NCI-H1694 (cell line): Measurements from ENCODE around the gene KLF12.

ENCODE experiments used
- DNase-seq: peaks from one replicate; lab custom pipeline; 2025; lab: John Stamatoyannopoulos, UW

Gene KLF12

DNA sequence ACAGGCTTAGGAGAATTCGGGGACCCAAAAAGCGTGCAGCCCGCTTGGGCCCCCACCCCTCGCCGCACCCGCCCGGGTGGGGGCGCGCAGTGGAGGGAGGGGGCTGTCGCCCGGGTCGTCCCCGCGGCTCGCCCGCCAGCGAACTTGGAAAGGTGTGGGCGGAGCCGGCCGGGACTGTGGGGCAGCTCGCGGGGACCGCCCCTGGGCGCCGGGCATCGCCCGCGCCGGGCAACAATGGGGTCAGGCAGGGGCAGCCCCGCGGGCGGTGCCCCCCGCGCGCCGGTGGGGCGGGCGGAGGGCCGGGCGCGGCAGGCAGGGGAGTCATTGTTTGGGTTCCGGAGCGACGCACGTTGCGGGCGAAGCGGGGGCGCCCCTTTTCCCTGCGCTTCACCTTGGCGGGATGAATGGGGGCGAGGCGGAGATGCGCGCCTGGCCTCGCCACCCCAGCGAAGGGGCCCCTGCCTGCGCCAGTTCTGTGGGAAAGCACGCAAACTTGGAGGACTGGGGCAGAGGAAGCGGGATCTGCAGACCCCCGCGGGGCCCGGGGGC is 647 bp upstream of the KLF12 start:
- DNase-seq = no peak

DNA sequence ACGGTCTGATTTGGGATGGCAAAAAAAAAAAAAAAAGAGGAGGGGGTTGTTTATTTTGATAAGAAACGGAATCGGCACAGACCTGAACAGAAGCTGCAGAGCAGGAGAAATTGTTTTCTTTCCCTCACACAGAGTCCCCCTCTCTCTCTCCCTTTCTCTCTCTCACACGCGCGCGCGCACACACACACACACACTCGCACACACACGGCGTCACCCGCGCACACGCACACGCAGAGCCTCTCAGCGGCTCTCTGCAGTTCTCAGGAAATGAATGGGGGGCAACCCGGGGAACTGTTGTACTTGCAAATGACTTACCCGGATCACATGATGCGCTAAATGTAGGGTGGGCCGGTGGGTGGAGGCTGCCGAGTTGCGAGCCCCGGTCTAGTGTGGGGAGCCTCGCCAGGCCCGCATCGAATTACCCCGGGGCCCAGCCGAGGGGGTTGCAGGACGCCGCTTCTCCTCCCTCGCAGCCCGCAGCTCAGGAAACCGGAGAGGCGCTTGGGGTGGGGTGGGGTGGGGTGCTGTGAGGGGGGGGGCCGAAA is 475 bp downstream of the KLF12 start:
- DNase-seq = peak; percentile 69

DNA sequence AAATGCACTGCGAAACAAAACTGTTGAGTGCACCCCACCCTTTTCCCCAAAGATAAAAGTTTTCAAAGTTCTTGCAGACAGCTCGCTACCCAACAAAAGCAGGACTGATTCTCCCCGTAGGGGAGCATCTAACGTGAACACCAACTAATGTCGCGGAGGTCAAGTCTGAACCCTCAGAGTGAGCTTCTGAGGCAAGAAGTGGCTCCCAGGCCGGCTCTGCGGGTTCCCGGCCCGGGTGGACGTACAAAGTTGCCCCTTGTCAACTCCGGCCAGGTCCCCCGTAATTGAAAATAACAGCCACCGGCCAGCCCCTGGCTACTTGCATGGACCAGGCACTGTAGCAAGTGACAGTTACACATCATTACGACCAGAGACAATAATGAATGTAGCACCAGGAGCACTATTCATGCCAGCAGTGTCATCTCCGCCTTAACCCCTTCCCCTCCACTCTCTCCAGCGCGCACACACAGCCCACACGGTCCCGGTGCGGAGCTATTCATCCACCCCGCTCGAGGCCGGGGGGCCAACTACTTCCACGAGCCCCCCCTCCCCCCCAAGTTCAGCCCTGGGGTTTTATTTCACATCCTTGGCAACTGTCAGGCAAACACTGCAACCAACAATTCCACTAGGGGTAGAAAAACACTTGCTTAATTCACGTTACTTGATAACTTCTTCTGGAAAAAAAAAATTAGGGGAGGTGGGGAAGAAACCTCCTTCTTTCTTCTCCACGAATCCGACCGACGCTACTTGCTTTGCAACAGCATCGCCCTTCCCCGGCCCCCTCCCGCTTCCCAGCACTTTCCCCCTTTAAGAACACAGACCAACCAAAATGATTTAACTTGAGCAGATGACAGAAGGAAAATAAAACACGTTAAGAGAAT is 1.2 kb downstream of the KLF12 start:
- DNase-seq = no peak

DNA sequence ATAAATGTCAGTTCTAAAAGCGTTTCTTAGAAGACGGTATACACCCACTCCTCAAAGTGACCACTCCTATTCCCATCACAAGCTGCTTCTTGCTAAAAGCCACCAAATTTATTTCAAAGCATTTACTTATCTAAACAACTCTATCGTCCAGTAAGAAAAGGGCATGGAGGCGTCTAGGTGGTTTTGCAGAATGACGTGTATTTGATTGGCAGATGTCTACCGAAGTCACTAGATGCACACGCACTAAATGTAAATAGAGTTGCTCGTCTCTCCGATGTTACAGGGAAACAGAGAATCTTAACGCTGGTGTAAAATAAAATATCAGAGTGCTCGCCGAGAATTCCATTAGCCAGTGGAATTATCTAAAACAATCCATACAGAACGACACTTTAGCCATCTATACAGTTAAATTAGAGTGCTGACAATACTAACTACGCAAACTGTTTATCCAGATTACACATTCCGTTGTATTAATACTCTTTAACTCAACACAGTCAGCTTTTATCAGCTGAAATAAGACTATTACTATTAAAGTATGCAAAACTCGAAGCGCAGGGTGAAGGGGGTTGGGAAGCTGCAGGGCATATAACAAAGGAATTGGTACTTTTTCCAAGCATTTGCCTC is 1.9 kb downstream of the KLF12 start:
- no peak for DNase-seq

DNA sequence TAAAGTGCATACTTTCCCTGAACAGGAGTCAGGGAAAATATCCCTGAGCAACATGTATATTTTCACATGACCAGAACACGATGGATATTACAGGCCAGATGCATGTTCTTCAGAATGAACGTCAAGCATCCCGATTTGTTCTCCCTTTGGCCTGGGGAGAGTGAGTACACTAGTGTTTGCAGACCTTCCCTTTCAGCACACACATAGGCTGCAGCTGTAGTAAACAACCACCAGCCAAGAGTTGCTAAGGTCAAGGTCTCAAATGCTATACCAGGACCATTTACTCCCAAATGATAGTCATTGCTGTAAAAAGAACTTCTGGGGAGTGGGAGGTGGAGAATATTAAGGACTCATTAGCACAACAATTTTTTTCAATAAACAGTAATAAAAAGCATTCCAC is 3.0 kb downstream of the KLF12 start:
- DNase-seq = no peak

DNA sequence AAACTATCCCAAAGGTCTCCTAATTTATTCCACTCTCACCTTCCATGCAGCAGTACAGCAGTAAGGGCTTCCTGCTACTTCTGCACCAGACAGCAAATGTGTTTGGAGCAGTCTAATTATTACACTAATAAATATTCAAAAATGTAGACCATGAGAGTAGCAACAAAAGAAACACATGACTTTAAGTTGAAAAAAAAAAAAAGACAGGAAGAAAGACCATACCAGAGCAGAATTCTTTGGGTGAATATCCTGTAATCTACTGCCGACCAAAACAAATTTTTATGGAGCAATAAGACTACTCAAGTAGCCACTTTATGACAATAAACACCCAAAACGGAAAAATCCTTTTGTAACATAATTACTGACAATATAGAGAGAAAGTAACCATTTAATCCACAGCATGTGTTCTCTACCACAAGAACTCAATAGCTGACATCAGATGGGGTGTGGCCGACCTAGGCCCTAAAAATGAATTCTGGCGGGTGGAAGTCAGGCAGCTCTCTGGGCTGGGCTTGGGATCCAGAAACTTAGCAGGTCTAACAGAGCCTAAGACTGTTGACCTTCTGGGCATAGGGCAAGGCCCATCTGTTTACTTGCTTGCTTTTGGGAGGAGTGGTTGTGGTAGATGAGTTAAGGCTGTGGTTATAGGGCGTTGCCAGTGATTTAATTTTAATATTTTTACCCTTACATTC is 4.6 kb downstream of the KLF12 start:
- no peak for DNase-seq

DNA sequence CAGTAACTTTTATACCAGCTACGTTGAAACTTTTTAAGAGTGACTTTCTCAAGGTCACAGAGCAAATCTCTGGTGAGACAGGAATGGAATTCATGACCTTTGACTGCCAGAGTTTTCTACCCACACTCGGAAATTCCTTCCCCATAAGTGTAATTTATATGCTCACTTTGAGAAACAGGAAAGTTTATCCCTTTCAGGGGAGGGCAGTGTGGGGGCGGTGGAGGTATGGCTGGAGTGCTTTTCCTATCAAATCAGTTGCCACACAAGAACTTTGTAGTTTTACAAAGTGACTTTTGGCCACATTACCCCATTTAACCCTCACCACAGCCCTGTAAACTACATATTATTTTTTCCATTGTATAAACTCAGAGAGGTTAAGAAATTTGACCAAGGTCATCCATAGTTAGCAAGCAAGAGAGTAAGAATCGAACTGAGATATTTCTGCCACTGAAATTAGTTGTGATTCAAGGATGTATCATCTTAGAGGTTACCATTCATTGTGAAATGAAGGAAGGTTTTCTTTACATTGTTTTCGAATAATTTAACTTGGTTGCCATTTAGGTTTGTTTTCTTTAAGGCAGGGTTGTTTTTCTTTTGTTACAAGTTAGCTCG is 5.9 kb downstream of the KLF12 start:
- DNase-seq = no peak

DNA sequence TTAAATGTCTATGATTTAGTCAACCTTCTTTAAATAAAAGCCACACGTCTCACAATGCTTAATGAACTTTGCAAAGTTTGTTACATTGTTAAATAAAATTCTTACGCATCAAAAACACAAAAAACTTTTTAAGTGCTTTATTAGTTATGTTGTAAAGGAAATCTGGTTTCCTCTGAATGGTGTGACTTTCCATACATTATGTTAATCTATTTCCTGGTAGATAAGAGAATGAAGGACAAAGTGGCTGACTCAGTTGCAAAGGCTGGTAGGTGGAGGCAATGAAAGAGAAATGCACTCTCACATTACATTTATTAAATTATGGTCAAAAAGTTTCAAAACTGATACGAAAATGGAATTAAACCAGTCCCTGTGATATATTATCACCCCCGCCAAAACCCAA is 15.9 kb downstream of the KLF12 start:
- DNase-seq = no peak

DNA sequence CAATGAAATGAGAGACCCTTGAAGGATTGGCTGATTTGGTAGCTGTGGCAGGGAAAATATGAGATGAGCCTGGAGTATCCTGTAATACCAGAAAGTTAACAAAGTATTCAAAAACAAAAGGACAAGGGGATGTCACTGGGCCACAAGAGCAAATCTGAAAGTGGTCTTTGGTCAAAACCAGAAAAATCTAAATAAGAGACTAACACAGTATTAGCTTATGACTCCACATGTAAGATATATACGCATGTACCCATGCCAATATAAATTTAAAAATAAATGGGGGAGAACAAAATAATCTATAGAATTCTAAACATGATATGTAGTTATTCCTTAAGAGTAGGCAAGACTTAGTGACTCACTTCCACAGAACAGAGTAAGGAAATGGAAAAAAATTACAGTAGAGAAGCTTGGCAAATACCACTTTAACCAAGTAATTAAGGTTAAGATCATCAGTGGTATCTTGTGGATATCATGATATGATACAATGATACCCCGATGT is 16.9 kb downstream of the KLF12 start:
- DNase-seq = no peak

DNA sequence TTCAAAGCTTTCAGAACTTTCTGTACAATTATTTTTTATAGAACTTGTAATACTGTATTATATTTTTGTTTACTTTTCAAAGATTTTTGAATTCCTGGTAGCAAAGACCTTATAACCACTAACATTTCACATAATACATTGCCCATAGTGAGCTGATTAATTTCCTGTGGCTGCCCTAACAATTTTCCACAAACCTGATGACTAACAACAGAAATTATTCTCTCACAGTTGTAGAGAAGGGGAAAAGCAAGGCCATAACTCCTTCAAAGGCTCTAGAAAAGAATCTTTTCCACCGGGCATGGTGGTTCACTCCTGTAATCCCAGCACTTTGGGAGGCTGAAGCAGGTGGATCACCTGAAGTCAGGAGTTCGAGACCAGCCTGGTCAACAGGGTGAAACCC is 19.1 kb downstream of the KLF12 start:
- DNase-seq = no peak

DNA sequence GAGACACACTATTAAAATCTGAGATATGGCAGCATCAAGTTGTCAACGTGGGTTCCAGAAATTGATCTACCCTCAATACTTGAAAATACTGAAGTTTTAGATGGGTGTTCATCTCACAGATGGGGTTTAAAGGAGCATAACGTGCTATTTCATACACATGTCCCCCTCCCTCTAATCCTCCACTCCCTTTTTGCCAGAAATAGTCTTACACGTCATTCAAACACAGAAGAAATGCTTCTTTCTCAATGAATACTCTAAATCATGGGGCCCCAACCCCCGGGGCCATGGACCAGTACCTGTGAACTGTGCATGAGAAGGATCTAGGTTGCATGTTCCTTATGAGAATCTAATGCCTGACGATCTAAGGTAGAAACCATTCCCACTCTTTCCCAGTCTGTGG is 19.6 kb downstream of the KLF12 start:
- no peak for DNase-seq

DNA sequence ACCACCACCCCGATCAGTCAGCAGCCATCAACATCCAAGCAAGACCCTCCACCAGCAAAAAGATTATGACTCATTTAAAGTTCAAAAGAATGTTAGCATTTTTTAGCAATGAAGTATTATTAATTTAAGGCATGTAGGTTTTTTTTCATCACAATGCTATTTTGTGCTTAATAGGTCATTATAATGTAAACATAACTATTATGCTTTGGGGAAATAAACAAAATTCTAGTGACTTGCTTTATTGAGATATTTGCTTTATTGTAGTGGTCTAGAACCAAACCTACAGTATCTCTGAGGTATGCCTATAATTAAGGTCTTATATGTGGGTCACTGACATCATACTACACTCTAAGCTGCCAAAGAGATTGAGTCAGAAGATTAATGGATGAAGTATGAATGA is 20.0 kb downstream of the KLF12 start:
- DNase-seq = no peak

DNA sequence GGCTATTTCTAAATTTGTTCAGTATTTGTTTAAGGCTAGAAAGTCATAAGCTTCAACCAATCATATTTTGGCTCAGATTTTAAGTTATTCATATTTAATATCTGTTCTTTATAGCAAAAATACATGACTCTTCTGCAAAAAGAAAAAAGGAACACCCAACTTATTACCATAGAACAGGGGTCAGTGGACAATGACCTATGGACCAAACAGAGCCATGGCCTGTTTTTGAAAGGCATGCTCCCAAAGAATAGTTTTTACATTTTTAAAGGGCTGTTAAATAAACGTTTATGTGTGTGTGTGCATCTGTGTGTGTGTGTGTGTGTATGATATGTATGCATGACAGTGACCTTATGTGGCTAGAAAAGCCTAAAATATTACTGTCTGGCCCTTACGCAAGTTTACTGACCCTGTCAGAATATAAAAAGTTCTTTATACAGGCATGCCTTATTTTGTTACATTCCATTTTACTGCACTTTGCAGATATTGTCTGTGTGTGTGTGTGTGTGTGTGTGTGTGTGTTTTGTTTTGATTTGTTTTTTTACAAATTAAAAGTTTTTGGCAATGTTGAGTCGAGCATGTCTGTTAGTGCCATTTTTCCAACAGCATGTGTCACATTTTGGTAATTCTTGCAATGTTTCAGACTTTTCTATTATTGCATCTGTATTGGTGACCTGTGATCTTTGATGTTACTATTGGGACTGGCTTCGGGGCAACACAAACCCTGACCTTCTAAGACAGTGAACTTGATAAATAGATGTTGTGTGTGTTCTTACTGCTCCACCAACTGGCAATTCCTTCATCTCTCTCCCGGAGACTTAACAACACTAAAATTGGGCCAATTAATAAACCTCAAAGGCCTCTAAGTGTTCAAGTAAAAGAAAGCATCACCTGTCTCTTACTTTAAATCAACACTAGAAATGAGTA is 22.0 kb downstream of the KLF12 start:
- no peak for DNase-seq

DNA sequence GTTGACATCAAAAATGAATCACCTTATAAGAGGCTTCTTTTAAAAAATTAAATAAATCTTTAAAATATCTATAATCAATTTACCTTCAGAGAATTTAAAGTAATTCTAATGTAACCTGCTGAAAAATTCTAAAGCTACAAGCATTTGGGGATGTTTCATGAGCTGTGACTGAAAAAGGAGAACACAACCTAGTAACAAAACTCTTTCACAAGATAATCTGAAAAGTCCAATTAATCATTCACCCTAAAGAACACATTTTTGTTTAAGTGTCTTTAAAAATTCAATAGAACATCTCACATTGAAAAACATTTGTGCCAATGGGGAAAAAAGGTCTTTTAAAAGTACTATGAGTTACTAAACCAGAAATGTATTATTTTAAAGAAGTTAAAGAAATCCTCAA is 22.8 kb downstream of the KLF12 start:
- DNase-seq = no peak

DNA sequence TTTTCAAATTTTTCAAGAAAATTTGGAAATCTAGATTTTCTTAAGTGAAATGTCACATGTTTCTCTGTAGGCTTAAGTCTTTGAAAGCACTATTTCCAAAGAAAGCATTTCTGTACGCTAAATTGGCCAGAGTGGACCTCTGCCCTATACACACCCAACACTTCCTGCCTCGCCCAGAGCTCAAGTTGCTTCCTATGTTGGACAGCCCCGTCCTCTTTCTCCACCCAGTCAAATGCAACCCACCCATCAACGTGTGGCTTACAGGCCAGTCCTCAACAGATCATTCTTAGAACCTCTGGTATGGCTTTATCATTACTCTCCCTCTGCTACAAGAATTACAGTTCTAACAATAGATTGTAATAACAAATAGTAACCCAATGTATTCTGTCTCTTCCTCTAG is 24.2 kb downstream of the KLF12 start:
- no peak for DNase-seq

DNA sequence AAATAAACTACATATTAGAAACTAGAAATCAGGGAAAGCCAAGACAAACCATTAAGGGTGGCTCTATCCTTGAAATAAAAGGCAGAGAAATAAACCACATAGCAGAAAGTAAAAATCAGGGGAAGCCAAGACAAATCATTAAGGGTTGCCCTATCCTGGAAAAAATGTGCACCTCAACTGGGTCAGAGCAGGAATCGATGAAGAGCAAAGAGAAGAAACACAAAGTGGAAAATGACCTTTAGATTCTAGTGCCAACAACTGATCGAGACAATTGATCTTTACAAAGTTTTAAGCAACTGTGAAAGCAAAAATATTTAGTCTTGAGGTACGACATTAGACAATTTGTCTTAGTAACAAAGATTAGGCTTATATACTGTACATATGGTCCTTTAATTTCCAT is 26.6 kb downstream of the KLF12 start:
- no peak for DNase-seq

DNA sequence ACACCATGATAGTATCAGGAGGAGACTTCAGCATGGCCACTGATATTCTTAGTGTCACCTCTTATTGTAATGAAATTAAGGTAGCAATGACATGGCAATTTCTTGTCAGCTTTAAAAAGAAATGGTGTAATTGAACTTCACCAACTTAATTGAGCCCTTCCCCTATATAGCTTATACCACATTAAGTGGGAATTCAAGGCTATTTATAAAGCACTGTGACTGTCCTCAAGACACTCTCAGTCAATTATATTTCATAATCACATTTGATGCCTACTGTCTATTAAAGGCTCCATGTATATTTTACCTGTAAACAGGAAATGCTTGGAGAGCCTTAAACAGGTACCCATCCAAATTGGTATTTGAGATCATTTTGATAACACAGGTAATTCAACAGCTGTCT is 28.3 kb downstream of the KLF12 start:
- no peak for DNase-seq

DNA sequence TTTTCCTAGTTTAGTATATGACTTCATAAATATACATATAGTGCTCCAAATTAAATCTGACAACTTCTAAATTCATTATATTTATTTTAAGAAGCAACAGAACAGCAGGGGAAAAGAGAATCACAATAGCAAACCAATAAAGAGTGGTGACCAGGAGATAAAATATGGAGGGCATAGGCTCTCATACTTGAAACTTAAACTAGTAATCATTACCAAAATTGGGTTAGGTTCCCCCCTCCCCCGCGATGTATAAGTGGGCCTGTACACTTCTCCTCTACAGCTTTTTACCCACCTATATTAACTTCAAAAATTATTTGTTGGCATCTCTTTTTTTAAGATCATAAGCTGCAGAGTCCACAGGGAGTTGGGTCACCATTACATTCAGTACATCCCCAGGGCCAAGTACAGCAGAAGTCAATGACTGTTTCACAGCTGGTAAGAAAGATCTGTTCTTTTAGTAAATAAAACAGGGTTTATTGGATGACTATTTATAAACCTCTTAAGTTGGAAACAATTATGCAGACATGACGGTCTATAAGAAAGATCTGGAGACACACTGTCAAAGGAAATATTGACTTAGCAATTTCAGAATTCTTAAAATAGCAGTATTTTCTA is 29.4 kb downstream of the KLF12 start:
- DNase-seq = no peak

DNA sequence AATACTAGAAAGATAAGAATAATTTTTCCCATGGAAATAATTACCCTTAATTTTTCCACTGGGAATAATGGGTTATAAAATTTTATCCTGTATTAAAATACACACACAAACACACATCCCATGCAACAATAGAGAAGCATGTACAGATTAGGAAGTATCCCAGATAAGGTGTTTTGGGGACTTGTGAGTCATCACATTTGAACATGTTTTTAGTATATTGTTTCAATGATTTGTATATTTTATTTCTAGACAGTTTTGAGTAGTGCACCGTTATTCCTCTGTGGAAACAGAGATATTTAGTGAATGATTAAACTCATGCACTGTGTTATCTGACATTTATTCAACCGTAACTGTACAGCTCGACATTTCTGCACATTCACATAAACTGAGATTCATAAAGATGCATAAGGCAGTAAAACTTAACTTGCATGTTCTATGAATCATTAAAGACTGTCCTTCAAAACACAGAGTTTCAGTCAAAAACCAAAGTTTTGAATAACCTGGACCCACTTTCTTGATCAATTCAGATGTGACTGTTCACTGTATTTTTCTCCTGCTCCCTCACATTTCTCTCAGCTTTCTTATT is 30.1 kb downstream of the KLF12 start:
- no peak for DNase-seq

DNA sequence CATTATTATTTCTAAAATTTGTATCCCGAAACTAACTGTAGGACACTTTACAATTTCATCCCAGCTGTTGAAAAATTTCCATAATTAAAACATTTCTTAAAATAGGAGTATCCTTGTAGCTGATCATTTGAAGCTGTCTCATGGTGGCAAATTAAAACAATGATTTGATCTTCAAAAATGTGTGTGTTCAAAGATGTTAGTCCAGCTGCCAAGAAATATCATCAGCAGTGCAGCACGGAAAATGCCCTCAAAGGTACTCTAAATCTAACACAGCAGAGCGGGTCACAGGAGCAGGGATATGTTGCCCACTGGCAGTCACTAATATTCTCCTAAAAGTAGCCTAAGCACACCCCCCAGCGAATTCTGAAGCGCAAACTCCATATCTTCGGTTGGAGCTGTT is 31.0 kb downstream of the KLF12 start:
- no peak for DNase-seq
